ENCODE measurements around the gene FEN1. TPM values are rescaled to one million over a fixed set of nuclear protein-coding genes. Genes with fewer than 3 reads are reported as not detected.

FEN1 gene
- total RNA-seq, 1 donor from 2014 or later: 130 TPM

GRCh38 chr11:61782299-61782698 is 10.4 kb upstream of the FEN1 start:
- H3K27me3 Mint-ChIP-seq (ENCODE audit: low read depth): no peaks in the 10 kb centered on the region
- DNase-seq (ENCODE audit: low spot score): no peak
- peaks cover 6% of the 10 kb centered on the region for H3K4me1 Mint-ChIP-seq (ENCODE audit: low read depth)
- intact Hi-C loops (cut with micrococcal nuclease): no loop called here
- no peak overlapping the region for H3K4me3 Mint-ChIP-seq (ENCODE audit: low read depth)
- no peaks in the 10 kb centered on the region for H3K9me3 Mint-ChIP-seq
- H3K36me3 Mint-ChIP-seq (ENCODE audit: low read depth): peaks cover 15% of the 10 kb centered on the region
- H3K27ac Mint-ChIP-seq: no peak overlapping the region

- peaks cover 4% of the 10 kb centered on the region for H3K4me1 Mint-ChIP-seq (ENCODE audit: low read depth)
- H3K27me3 Mint-ChIP-seq (ENCODE audit: low read depth): no peaks in the 10 kb centered on the region
- no peak overlapping the region for H3K4me3 Mint-ChIP-seq (ENCODE audit: low read depth)
- peaks cover 19% of the 10 kb centered on the region for H3K36me3 Mint-ChIP-seq (ENCODE audit: low read depth)
- DNase-seq (ENCODE audit: low spot score): no peak
- H3K9me3 Mint-ChIP-seq: no peaks in the 10 kb centered on the region
- intact Hi-C loops (cut with micrococcal nuclease): no loop called here
- no peak overlapping the region for H3K27ac Mint-ChIP-seq
Observed at GRCh38 chr11:61782841-61783240, 9.9 kb upstream of the FEN1 start.

DNA sequence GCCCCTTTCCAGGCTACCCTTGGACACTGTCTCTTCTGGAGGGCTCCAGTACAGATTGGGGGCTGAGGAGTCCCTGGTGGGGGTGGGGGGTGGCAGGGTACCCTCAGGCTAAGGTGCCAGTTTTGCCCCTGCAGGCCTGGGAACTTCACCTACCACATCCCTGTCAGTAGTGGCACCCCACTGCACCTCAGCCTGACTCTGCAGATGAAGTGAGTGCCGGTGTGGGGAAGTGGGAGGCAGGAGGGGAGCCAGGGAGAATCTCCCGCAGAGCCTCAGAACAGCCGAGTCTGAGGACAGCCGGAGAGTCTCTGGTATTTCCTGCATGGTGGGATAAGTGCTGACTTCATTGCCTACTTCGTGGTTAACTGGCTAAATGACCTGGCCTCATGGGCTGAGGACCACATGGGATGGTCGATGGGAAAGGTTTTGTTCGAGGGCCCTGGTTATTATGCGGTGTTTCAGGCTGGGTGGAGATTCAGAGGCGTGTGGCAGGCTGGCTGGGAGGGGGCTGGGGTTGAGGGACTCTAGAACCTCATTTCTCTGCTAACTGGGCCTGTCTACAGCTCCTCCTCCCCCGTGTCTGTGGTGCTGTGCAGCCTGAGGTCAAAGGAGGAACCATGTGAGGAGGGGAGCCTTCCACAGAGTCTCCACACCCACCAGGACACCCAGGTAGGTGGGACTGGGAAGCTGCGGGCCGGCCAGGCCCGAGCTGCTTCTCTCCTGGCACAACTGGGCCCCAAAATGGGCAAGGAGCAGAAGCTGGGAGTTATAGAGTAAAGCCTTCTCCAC is 8.8 kb upstream of the FEN1 start:
- no peak for DNase-seq (ENCODE audit: low spot score)
- no peaks in the 10 kb centered on the region for H3K4me1 Mint-ChIP-seq (ENCODE audit: low read depth)
- no peaks in the 10 kb centered on the region for H3K9me3 Mint-ChIP-seq
- H3K36me3 Mint-ChIP-seq (ENCODE audit: low read depth): peaks cover 29% of the 10 kb centered on the region
- H3K4me3 Mint-ChIP-seq (ENCODE audit: low read depth): no peak overlapping the region
- no peaks in the 10 kb centered on the region for H3K27me3 Mint-ChIP-seq (ENCODE audit: low read depth)
- intact Hi-C loops (cut with micrococcal nuclease): no loop called here
- no peak overlapping the region for H3K27ac Mint-ChIP-seq

GRCh38 chr11:61784506-61784805 is 8.3 kb upstream of the FEN1 start:
- intact Hi-C loops (cut with micrococcal nuclease): no loop called here
- Mint-ChIP-seq H3K4me3 (ENCODE audit: low read depth) (no peak overlapping the region), H3K27ac (no peak overlapping the region), H3K4me1 (ENCODE audit: low read depth) (peaks cover 3% of the 10 kb centered on the region), H3K27me3 (ENCODE audit: low read depth) (no peaks in the 10 kb centered on the region), H3K36me3 (ENCODE audit: low read depth) (peaks cover 34% of the 10 kb centered on the region), H3K9me3 (no peaks in the 10 kb centered on the region)
- no peak for DNase-seq (ENCODE audit: low spot score)

DNA sequence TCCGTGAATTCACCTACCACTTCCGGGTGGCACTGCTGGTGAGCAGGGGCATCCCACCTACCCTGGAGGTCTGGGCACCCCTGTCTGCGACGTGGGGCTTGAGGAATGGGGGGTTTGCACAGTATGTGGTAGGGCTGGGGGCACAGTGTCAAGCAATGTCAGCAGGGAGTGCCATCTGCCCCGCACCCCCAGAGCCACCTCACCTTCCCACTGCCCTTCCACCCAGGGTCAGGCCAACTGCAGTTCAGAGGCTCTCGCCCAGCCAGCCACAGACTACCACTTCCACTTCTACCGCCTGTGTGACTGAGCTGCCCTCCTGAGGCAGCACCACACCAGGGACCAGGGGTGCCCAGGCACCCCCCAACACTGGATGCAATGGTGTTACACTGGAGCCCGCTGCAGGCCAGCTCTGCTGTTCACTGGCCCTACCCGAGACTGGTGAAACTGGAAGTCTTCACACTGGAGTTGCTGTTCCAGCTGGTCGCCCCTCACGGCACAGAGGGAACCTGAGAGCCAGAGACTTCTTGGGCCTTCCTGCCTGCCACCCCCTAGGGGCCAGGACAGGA is 6.8 kb upstream of the FEN1 start:
- Mint-ChIP-seq H3K4me3 (ENCODE audit: low read depth) (no peak overlapping the region), H3K4me1 (ENCODE audit: low read depth) (peaks cover 7% of the 10 kb centered on the region), H3K27ac (no peak overlapping the region), H3K27me3 (ENCODE audit: low read depth) (no peaks in the 10 kb centered on the region), H3K36me3 (ENCODE audit: low read depth) (peaks cover 45% of the 10 kb centered on the region), H3K9me3 (no peaks in the 10 kb centered on the region)
- intact Hi-C loops (cut with micrococcal nuclease): no loop called here
- DNase-seq (ENCODE audit: low spot score): no peak

GRCh38 chr11:61787928-61788491 is 4.7 kb upstream of the FEN1 start:
- Mint-ChIP-seq H3K4me1 (ENCODE audit: low read depth) (peaks cover 12% of the 10 kb centered on the region), H3K36me3 (ENCODE audit: low read depth) (peaks cover 53% of the 10 kb centered on the region), H3K4me3 (ENCODE audit: low read depth) (no peak overlapping the region), H3K27me3 (ENCODE audit: low read depth) (no peaks in the 10 kb centered on the region), H3K27ac (no peak overlapping the region), H3K9me3 (no peaks in the 10 kb centered on the region)
- intact Hi-C loops (cut with micrococcal nuclease): no loop called here
- no peak for DNase-seq (ENCODE audit: low spot score)

DNA sequence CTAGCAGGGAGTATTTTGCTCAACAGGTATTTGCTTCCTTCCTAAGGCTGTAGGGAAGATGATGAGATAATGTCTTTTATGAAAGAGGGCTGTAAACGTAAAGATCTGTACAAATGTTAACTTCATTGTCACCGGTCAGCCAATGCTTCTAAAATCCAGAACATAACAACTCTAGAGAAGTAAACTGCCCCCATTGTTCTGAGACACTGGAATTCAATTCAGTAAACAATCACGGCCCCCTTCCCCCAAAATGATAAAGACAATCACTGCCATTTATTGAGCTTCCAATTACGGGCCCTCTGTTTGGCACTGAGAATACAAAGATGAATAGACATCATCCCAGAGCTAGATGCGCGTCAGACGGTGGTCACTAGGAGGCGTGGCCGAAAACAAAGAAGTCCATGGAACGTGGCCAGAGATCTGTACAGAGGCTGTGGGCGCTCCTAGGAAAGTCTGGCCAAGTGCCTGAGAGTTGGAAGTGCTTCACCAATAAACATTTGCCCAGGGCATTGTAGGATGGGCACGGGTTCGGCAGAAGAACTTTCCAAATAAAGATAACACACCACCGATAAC is 888 bp upstream of the FEN1 start:
- Mint-ChIP-seq H3K27me3 (ENCODE audit: low read depth) (no peaks in the 10 kb centered on the region), H3K36me3 (ENCODE audit: low read depth) (peaks cover 65% of the 10 kb centered on the region), H3K9me3 (no peaks in the 10 kb centered on the region), H3K4me1 (ENCODE audit: low read depth) (peaks cover 38% of the 10 kb centered on the region), H3K4me3 (ENCODE audit: low read depth) (peak overlapping the region; percentile 98), H3K27ac (peak overlapping the region; percentile 99)
- peak; percentile 49 for DNase-seq (ENCODE audit: low spot score)
- intact Hi-C loops (cut with micrococcal nuclease): loop anchor here (1.0 to 5.0 kb wide), 4 partner anchors 23 to 330 kb away; partner anchors contain the start of genes FADS3 and INCENP

DNA sequence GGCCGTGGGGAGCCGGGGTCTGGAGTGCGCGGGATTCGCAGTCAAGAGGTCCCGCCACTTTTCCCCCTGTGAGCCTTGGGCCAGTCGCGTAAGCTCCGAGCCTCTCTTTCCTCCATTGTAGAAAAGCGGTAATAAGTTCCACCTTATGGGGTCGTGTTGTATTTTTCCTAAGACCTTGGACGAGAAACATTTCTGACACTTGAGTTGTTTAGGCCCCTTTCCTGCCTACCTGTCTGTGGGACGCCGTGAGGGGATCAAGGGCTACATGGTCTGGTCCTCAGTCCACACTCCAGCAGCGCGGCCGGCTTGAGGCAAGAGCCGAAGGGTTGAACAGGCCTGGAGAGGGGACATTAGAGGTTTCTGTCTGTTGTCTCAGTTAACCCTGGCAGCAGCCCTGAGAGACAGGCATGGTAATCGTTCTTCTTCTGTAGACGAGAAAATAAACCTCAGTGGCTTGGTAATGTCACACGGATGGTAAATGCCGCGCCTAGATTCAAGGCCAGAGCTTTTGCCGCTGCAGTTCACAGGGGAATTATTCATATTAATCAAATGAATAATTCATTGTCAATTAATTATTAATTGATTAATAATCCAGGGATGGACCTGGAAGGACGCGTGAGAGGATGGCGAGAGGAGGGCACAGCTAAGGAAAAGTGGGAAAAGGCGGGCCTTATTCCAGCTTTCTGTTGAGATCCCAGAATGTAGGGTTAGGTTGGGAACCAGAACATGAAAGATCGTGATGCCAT is 545 bp downstream of the FEN1 start:
- intact Hi-C loops (cut with micrococcal nuclease): loop anchor here (2.0 to 5.0 kb wide), 3 partner anchors 42 to 329 kb away; partner anchors contain the start of genes FADS3 and INCENP

GRCh38 chr11:61793829-61794204 is 1.1 kb downstream of the FEN1 start:
- H3K9me3 Mint-ChIP-seq: no peaks in the 10 kb centered on the region
- no peaks in the 10 kb centered on the region for H3K27me3 Mint-ChIP-seq (ENCODE audit: low read depth)
- peak overlapping the region; percentile 99 for H3K27ac Mint-ChIP-seq
- peaks cover 65% of the 10 kb centered on the region for H3K36me3 Mint-ChIP-seq (ENCODE audit: low read depth)
- intact Hi-C loops (cut with micrococcal nuclease): loop anchor here (2.0 to 5.0 kb wide), 3 partner anchors 41 to 328 kb away; partner anchors contain the start of genes FADS3 and INCENP
- DNase-seq (ENCODE audit: low spot score): no peak
- H3K4me3 Mint-ChIP-seq (ENCODE audit: low read depth): peak overlapping the region; percentile 98
- peaks cover 47% of the 10 kb centered on the region for H3K4me1 Mint-ChIP-seq (ENCODE audit: low read depth)

More for the DNA sequence above, 545 bp downstream of the FEN1 start:
- no peaks in the 10 kb centered on the region for H3K9me3 Mint-ChIP-seq
- H3K27me3 Mint-ChIP-seq (ENCODE audit: low read depth): no peaks in the 10 kb centered on the region
- DNase-seq (ENCODE audit: low spot score): no peak
- H3K4me3 Mint-ChIP-seq (ENCODE audit: low read depth): peak overlapping the region; percentile 98
- peak overlapping the region; percentile 99 for H3K27ac Mint-ChIP-seq
- H3K4me1 Mint-ChIP-seq (ENCODE audit: low read depth): peaks cover 46% of the 10 kb centered on the region
- peaks cover 67% of the 10 kb centered on the region for H3K36me3 Mint-ChIP-seq (ENCODE audit: low read depth)

- H3K36me3 Mint-ChIP-seq (ENCODE audit: low read depth): peaks cover 64% of the 10 kb centered on the region
- peak overlapping the region; percentile 33 for H3K27ac Mint-ChIP-seq
- DNase-seq (ENCODE audit: low spot score): no peak
- peak overlapping the region; percentile 21 for H3K4me3 Mint-ChIP-seq (ENCODE audit: low read depth)
- intact Hi-C loops (cut with micrococcal nuclease): loop anchor here (5.0 kb wide), 2 partner anchors 98 to 328 kb away; partner anchors contain the start of genes FADS3 and INCENP
- no peaks in the 10 kb centered on the region for H3K27me3 Mint-ChIP-seq (ENCODE audit: low read depth)
- H3K9me3 Mint-ChIP-seq: no peaks in the 10 kb centered on the region
- peaks cover 51% of the 10 kb centered on the region for H3K4me1 Mint-ChIP-seq (ENCODE audit: low read depth)
Observed at GRCh38 chr11:61794579-61794978, 1.9 kb downstream of the FEN1 start.

DNA sequence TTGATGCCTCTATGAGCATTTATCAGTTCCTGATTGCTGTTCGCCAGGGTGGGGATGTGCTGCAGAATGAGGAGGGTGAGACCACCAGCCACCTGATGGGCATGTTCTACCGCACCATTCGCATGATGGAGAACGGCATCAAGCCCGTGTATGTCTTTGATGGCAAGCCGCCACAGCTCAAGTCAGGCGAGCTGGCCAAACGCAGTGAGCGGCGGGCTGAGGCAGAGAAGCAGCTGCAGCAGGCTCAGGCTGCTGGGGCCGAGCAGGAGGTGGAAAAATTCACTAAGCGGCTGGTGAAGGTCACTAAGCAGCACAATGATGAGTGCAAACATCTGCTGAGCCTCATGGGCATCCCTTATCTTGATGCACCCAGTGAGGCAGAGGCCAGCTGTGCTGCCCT is 2.7 kb downstream of the FEN1 start:
- peak overlapping the region; percentile 38 for H3K27ac Mint-ChIP-seq

GRCh38 chr11:61795876-61796526 is 3.3 kb downstream of the FEN1 start:
- intact Hi-C loops (cut with micrococcal nuclease): no loop called here
- peak overlapping the region; percentile 38 for H3K27ac Mint-ChIP-seq
- H3K27me3 Mint-ChIP-seq (ENCODE audit: low read depth): no peaks in the 10 kb centered on the region
- H3K4me3 Mint-ChIP-seq (ENCODE audit: low read depth): no peak overlapping the region
- H3K4me1 Mint-ChIP-seq (ENCODE audit: low read depth): peaks cover 50% of the 10 kb centered on the region
- no peak for DNase-seq (ENCODE audit: low spot score)
- H3K36me3 Mint-ChIP-seq (ENCODE audit: low read depth): peaks cover 64% of the 10 kb centered on the region
- H3K9me3 Mint-ChIP-seq: no peaks in the 10 kb centered on the region

More for the DNA sequence above, 2.7 kb downstream of the FEN1 start:
- DNase-seq (ENCODE audit: low spot score): no peak
- H3K27me3 Mint-ChIP-seq (ENCODE audit: low read depth): no peaks in the 10 kb centered on the region
- peak overlapping the region; percentile 56 for H3K4me3 Mint-ChIP-seq (ENCODE audit: low read depth)
- intact Hi-C loops (cut with micrococcal nuclease): no loop called here
- H3K9me3 Mint-ChIP-seq: no peaks in the 10 kb centered on the region
- peaks cover 62% of the 10 kb centered on the region for H3K36me3 Mint-ChIP-seq (ENCODE audit: low read depth)
- H3K4me1 Mint-ChIP-seq (ENCODE audit: low read depth): peaks cover 49% of the 10 kb centered on the region

Data from activated T-helper 2 cell treated with anti-CD3 and anti-CD28 coated beads, Interferon-gamma antibody, Interleukin-2, Interleukin-4, amounts not matched to agents 10 μg/mL and 5 μg/mL and 100 μg/mL, durations not matched to agents 14 hours and 24 hours and 36 hours (primary cell).